ENCODE data around the gene IFNL4.
"Not testable (repeated sequence)": the region's sequence is repeated elsewhere in the genome, so short reads cannot be mapped to it uniquely, and the experiment has no call there.

IFNL4 gene

GRCh38 chr19:39253374-39254149 lies 4.9 kb upstream of the IFNL4 start:
- no peak overlapping the region for H3K27ac ChIP-seq

GRCh38 chr19:39252458-39252857 lies 3.8 kb upstream of the IFNL4 start:
- no peak for TF ChIP-seq CTCF (conservative IDR thresholded peaks at IDR 0.05)
- no peak overlapping the region for H3K27ac ChIP-seq

More at GRCh38 chr19:39253374-39254149, 4.9 kb upstream of the IFNL4 start:
- TF ChIP-seq CTCF (conservative IDR thresholded peaks at IDR 0.05): no peak

GRCh38 chr19:39251846-39252245 lies 3.2 kb upstream of the IFNL4 start:
- no peak for TF ChIP-seq CTCF (conservative IDR thresholded peaks at IDR 0.05)
- no peak overlapping the region for H3K27ac ChIP-seq

GRCh38 chr19:39251081-39251480 lies 2.4 kb upstream of the IFNL4 start:
- no peak for TF ChIP-seq CTCF (conservative IDR thresholded peaks at IDR 0.05)
- no peak overlapping the region for H3K27ac ChIP-seq

- no peak overlapping the region for H3K27ac ChIP-seq
- no peak for TF ChIP-seq CTCF (conservative IDR thresholded peaks at IDR 0.05)
Observed at GRCh38 chr19:39247701-39248664, 673 bp downstream of the IFNL4 start.

GRCh38 chr19:39246951-39247669 lies 1.5 kb downstream of the IFNL4 start:
- TF ChIP-seq CTCF (conservative IDR thresholded peaks at IDR 0.05): no peak

GRCh38 chr19:39245166-39245565 lies 3.5 kb downstream of the IFNL4 start:
- not testable (repeated sequence) for H3K27ac ChIP-seq

More at GRCh38 chr19:39246951-39247669, 1.5 kb downstream of the IFNL4 start:
- no peak overlapping the region for H3K27ac ChIP-seq

- not testable (repeated sequence) for H3K27ac ChIP-seq
Observed at GRCh38 chr19:39244410-39245100, 4.1 kb downstream of the IFNL4 start, which contains the start of gene IFNL3. TSS of gene IFNL3 (minus strand) at chr19:39245006. CDS start at chr19:39244967, 39 bp downstream.

- not testable (repeated sequence) for H3K27ac ChIP-seq
Observed at GRCh38 chr19:39243741-39244140, 4.9 kb downstream of the IFNL4 start.
